GM21367 (cell line): ENCODE results near the gene RDH14.
A peak's percentile ranks its signal among the peaks of the same experiment; 100 is the strongest.

Experiments used
- ATAC-seq: cut with Tn5 transposase; IDR thresholded peaks from one replicate; pipeline ENCODE4 v1.9.1; 2021; ENCODE audit not compliant: unreplicated experiment

RDH14 gene

GRCh38 chr2:18578033-18578432 is 17.6 kb upstream of the RDH14 start:
- no peak for ATAC-seq

GRCh38 chr2:18566145-18566769 is 5.8 kb upstream of the RDH14 start:
- no peak for ATAC-seq

- ATAC-seq, result peak; percentile 1
Measured at GRCh38 chr2:18560797-18561085, 288 bp upstream of the RDH14 start.

- ATAC-seq, result no peak
Measured at GRCh38 chr2:18559531-18560030, 872 bp downstream of the RDH14 start.

- no peak for ATAC-seq
Measured at GRCh38 chr2:18558458-18558857, 2.0 kb downstream of the RDH14 start.

- no peak for ATAC-seq
Measured at GRCh38 chr2:18557121-18557520, 3.3 kb downstream of the RDH14 start.

GRCh38 chr2:18552351-18553077 is 7.9 kb downstream of the RDH14 start:
- ATAC-seq, result no peak

- ATAC-seq, result no peak
Measured at GRCh38 chr2:18551623-18552022, 8.8 kb downstream of the RDH14 start.

- ATAC-seq, result no peak
Measured at GRCh38 chr2:18551169-18551568, 9.3 kb downstream of the RDH14 start.

GRCh38 chr2:18550433-18550832 is 10.0 kb downstream of the RDH14 start:
- ATAC-seq, result no peak

- ATAC-seq, result no peak
Measured at GRCh38 chr2:18549083-18549482, 11.4 kb downstream of the RDH14 start.

- ATAC-seq, result no peak
Measured at GRCh38 chr2:18548621-18549020, 11.8 kb downstream of the RDH14 start.

- peak; percentile 54 for ATAC-seq
Measured at GRCh38 chr2:18546567-18546966, 13.9 kb downstream of the RDH14 start.

- ATAC-seq, result no peak
Measured at GRCh38 chr2:18545384-18545783, 15.1 kb downstream of the RDH14 start.

- no peak for ATAC-seq
Measured at GRCh38 chr2:18544171-18544570, 16.3 kb downstream of the RDH14 start.

GRCh38 chr2:18540872-18541271 is 19.6 kb downstream of the RDH14 start:
- ATAC-seq, result no peak

GRCh38 chr2:18536697-18537096 is 23.8 kb downstream of the RDH14 start:
- ATAC-seq, result no peak

- ATAC-seq, result no peak
Measured at GRCh38 chr2:18536100-18536499, 24.4 kb downstream of the RDH14 start.

GRCh38 chr2:18531194-18531593 is 29.3 kb downstream of the RDH14 start:
- no peak for ATAC-seq

GRCh38 chr2:18527822-18528221 is 32.6 kb downstream of the RDH14 start:
- no peak for ATAC-seq

GRCh38 chr2:18527326-18527725 is 33.1 kb downstream of the RDH14 start:
- ATAC-seq, result no peak

GRCh38 chr2:18526429-18526828 is 34.0 kb downstream of the RDH14 start:
- ATAC-seq, result no peak

- no peak for ATAC-seq
Measured at GRCh38 chr2:18525852-18526251, 34.6 kb downstream of the RDH14 start.
